ENCODE results near the gene KCTD3. TPM values are rescaled to one million over a fixed set of nuclear protein-coding genes. Genes with fewer than 3 reads are reported as not detected.

The KCTD3 gene
- total and polyA plus RNA-seq, 10 of the 15 experiments (the other 5 are each of a cell fraction or from before 2014, with no cell fraction given): 3.6 to 19.8 (median 10.7) TPM

DNA sequence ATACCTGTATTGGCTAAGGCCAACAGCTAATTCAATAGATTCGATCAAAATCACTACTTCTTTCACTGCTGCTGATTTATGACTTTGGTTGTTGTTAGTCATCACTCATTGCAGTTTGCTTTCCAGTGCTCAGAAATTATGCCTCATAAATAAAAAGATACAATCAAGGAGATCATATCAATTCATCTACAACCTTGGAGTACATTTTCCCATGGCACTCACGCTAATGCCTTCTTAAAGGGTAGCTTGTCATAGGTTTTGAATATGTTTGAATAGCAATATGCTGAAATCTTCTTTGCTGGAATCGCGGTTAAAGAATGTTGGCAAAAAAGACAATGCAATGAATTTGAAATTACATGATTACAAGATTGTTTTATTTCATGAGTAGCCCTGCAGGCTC lies 89.9 kb downstream of the KCTD3 start:
- no peaks in the 10 kb centered on the region for H3K4me1 ChIP-seq (ENCODE audit: control insufficient read depth, insufficient read depth, low read length)
- no TSS peak for BruUV-seq (replicated peaks)
- H3K36me3 ChIP-seq (ENCODE audit: control insufficient read depth in 2 of 2, insufficient read depth in 2 of 2, low read length in 1 of 2): no peaks in the 10 kb centered on the region
- no peaks in the 10 kb centered on the region for H4K20me1 ChIP-seq (ENCODE audit: control insufficient read depth, insufficient read depth)
- H3K27me3 ChIP-seq (replicated peaks in 1 of 2; ENCODE audit: control insufficient read depth in 2 of 2, insufficient read depth in 2 of 2, low read length in 1 of 2): no peaks in the 10 kb centered on the region; a peak in 2 of 4 replicates
- ChIA-PET CTCF (interaction anchor here (0.6 to 1.1 kb wide), 3 partner anchors 9 to 82 kb away, joined by 3 to 4 read pairs (median 3); no protein-coding TSS in a partner anchor), RAD21 (ENCODE audit: unreplicated experiment) (interaction anchor here (1.6 kb wide), 1 partner anchor 9 kb away, joined by 3 read pairs; no protein-coding TSS in a partner anchor), POLR2A (interaction anchor here (1.4 kb wide), 1 partner anchor 11 kb away, joined by 4 read pairs; no protein-coding TSS in a partner anchor), SMC1A (ENCODE audit: uncharacterized antibody, unreplicated experiment) (interaction anchor here (0.8 to 1.5 kb wide), 5 partner anchors 9 to 38 kb away, joined by 3 to 6 read pairs (median 3); no protein-coding TSS in a partner anchor)
- in situ Hi-C loops (cut with MboI) (no loop called here), intact Hi-C loops (cut with micrococcal nuclease; ENCODE audit: unreplicated experiment) (no loop called here)
- 41% methylated on average over 4 of the region's 4 CpGs for WGBS (ENCODE audit: insufficient coverage, insufficient replicate concordance, low lambda C conversion rate, missing lambda C conversion rate)
- no peak overlapping the region for H2AFZ ChIP-seq (ENCODE audit: control insufficient read depth, low read depth, low read length)
- no peak overlapping the region for H3K4me2 ChIP-seq (ENCODE audit: control insufficient read depth, insufficient read depth)
- H3K79me2 ChIP-seq (ENCODE audit: control insufficient read depth, insufficient read depth, low read length): no peaks in the 10 kb centered on the region
- FAIRE-seq (no peak), ATAC-seq (no peak), DNase-seq (ENCODE audit: low read depth, low spot score) (no peak)
- TF ChIP-seq, protein P1, sequence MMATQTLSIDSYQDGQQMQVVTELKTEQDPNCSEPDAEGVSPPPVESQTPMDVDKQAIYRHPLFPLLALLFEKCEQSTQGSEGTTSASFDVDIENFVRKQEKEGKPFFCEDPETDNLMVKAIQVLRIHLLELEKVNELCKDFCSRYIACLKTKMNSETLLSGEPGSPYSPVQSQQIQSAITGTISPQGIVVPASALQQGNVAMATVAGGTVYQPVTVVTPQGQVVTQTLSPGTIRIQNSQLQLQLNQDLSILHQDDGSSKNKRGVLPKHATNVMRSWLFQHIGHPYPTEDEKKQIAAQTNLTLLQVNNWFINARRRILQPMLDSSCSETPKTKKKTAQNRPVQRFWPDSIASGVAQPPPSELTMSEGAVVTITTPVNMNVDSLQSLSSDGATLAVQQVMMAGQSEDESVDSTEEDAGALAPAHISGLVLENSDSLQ (IDR thresholded peaks at IDR 0.05): no peak
- TF ChIP-seq, protein P2, sequence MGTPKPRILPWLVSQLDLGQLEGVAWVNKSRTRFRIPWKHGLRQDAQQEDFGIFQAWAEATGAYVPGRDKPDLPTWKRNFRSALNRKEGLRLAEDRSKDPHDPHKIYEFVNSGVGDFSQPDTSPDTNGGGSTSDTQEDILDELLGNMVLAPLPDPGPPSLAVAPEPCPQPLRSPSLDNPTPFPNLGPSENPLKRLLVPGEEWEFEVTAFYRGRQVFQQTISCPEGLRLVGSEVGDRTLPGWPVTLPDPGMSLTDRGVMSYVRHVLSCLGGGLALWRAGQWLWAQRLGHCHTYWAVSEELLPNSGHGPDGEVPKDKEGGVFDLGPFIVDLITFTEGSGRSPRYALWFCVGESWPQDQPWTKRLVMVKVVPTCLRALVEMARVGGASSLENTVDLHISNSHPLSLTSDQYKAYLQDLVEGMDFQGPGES (IDR thresholded peaks at IDR 0.05): no peak
- TF ChIP-seq NFIC (IDR thresholded peaks at IDR 0.05; ENCODE audit: low read depth, low read length) (no peak), SIN3A (IDR thresholded peaks at IDR 0.05; ENCODE audit: low read depth, low read length) (no peak)
- H3K27ac ChIP-seq (ENCODE audit: control insufficient read depth, insufficient read depth): no peak overlapping the region
- H3K4me3 ChIP-seq: no peak overlapping the region
- no peaks in the 10 kb centered on the region for H3K9me3 ChIP-seq (replicated peaks; ENCODE audit: control insufficient read depth, insufficient read depth, low read length)
- no peak overlapping the region for H3K9ac ChIP-seq (ENCODE audit: control insufficient read depth, insufficient read depth, low read length)

DNA sequence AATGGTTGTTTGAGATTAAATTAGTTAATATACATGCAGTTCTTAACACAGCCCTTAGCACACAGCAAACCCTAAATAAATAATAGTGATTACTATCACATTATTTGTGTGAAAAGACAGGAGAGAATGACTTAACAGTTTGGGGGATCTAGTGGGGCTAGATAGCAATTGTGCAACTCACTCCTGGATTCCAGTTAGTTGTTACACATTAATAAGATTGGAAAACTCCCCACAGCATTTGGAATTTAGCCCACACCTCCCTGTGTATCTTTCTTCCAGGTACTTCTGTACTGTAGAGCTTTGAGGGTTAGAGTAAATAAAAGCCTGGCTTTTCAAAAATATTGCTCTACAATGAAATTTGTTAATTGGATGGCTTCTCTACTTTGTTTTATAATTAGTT lies 93.2 kb downstream of the KCTD3 start:
- BruUV-seq (replicated peaks): no TSS peak
- RAD21 ChIA-PET (ENCODE audit: unreplicated experiment): no interaction called here
- SMC1A ChIA-PET (ENCODE audit: uncharacterized antibody, unreplicated experiment): no interaction called here
- no peak overlapping the region for H3K27ac ChIP-seq (ENCODE audit: control insufficient read depth, insufficient read depth)
- H3K4me3 ChIP-seq: no peak overlapping the region
- DNase-seq (ENCODE audit: low read depth, low spot score): no peak
- TF ChIP-seq SMAD1 (IDR thresholded peaks at IDR 0.05; ENCODE audit: low read depth, partially characterized antibody): no peak
- TF ChIP-seq MEF2A (IDR thresholded peaks at IDR 0.05; ENCODE audit: insufficient read depth, low read depth, low read length): no peak
- TF ChIP-seq MTA2 (IDR thresholded peaks at IDR 0.05; ENCODE audit: low read depth): no peak
- no peak for TF ChIP-seq CHD4 (IDR thresholded peaks at IDR 0.05)
- TF ChIP-seq, protein P2 (IDR thresholded peaks at IDR 0.05): no peak
- TF ChIP-seq, protein P3, sequence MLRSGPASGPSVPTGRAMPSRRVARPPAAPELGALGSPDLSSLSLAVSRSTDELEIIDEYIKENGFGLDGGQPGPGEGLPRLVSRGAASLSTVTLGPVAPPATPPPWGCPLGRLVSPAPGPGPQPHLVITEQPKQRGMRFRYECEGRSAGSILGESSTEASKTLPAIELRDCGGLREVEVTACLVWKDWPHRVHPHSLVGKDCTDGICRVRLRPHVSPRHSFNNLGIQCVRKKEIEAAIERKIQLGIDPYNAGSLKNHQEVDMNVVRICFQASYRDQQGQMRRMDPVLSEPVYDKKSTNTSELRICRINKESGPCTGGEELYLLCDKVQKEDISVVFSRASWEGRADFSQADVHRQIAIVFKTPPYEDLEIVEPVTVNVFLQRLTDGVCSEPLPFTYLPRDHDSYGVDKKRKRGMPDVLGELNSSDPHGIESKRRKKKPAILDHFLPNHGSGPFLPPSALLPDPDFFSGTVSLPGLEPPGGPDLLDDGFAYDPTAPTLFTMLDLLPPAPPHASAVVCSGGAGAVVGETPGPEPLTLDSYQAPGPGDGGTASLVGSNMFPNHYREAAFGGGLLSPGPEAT (IDR thresholded peaks at IDR 0.05; ENCODE audit: low read depth): no peak
- TF ChIP-seq SMAD5 (IDR thresholded peaks at IDR 0.05; ENCODE audit: low read depth): no peak
- TF ChIP-seq CHD1 (IDR thresholded peaks at IDR 0.05; ENCODE audit: low read depth, low read length): no peak
- no peaks in the 10 kb centered on the region for H3K79me2 ChIP-seq (ENCODE audit: control insufficient read depth, insufficient read depth, low read length)
- intact Hi-C loops (cut with micrococcal nuclease; ENCODE audit: unreplicated experiment): no loop called here
- FAIRE-seq: no peak
- in situ Hi-C loops (cut with MboI): no loop called here
- no peaks in the 10 kb centered on the region; a peak in 2 of 4 replicates for H3K27me3 ChIP-seq (replicated peaks in 1 of 2; ENCODE audit: control insufficient read depth in 2 of 2, insufficient read depth in 2 of 2, low read length in 1 of 2)
- no peaks in the 10 kb centered on the region for H3K36me3 ChIP-seq (ENCODE audit: control insufficient read depth in 2 of 2, insufficient read depth in 2 of 2, low read length in 1 of 2)
- no peaks in the 10 kb centered on the region for H3K9me3 ChIP-seq (replicated peaks; ENCODE audit: control insufficient read depth, insufficient read depth, low read length)
- no peak overlapping the region for H3K4me2 ChIP-seq (ENCODE audit: control insufficient read depth, insufficient read depth)
- no peaks in the 10 kb centered on the region for H3K4me1 ChIP-seq (ENCODE audit: control insufficient read depth, insufficient read depth, low read length)
- CTCF ChIA-PET: interaction anchor here (0.7 to 1.3 kb wide), 2 partner anchors 8 to 26 kb away, joined by 3 read pairs; no protein-coding TSS in a partner anchor
- H4K20me1 ChIP-seq (ENCODE audit: control insufficient read depth, insufficient read depth): no peaks in the 10 kb centered on the region
- no peak overlapping the region for H2AFZ ChIP-seq (ENCODE audit: control insufficient read depth, low read depth, low read length)
- POLR2A ChIA-PET: interaction anchor here (0.6 kb wide), 1 partner anchor 470 kb away, joined by 3 read pairs; no protein-coding TSS in a partner anchor
- H3K9ac ChIP-seq (ENCODE audit: control insufficient read depth, insufficient read depth, low read length): no peak overlapping the region
- no peak for ATAC-seq
